NCI-H1105 (cell line): ENCODE data around the gene PCP2.
A peak's percentile ranks its signal among the peaks of the same experiment; 100 is the strongest.
"Not testable (repeated sequence)": the region's sequence is repeated elsewhere in the genome, so short reads cannot be mapped to it uniquely, and the experiment has no call there.

Experiments used
- DNase-seq: peaks from one replicate; lab custom pipeline; 2025; lab: John Stamatoyannopoulos, UW

The PCP2 gene

DNA sequence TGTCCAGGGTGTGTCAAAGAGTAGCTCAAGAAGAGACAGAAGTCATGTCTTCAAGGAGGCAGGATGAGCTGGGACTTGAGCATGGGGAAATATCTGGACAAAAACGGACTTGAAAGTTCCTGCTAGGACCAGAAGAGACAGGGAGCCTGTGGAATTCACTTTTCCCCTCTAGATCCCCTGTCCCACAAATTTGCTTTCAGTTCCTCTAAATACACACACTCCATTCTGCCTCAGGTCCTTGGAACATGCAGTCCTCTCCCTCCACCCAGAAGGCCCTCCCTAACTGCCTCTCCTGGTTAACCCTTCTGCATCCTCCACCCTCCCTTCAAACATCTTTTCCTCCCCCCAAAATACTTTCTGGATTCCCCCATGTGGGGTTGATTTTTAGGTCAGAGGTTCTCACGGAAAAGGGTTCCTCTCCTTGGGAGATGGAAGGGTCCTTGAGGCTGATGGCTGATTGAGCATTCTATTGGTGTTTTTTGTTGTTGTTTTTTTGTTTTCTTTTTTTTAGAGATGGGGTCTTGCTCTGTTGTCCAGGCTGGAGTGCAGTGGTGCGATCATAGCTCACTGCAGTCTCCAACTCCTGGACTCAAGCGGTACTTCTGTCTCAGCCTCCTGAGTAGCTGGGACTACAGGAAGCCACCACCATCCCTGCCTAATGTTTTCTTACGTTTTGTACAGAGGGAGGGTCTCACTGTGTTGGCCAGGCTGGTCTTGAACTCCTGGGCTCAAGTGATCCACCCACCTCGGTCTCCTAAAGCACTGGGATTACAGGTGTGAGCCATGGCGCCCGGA is 28.4 kb upstream of the PCP2 start:
- DNase-seq, result no peak

DNA sequence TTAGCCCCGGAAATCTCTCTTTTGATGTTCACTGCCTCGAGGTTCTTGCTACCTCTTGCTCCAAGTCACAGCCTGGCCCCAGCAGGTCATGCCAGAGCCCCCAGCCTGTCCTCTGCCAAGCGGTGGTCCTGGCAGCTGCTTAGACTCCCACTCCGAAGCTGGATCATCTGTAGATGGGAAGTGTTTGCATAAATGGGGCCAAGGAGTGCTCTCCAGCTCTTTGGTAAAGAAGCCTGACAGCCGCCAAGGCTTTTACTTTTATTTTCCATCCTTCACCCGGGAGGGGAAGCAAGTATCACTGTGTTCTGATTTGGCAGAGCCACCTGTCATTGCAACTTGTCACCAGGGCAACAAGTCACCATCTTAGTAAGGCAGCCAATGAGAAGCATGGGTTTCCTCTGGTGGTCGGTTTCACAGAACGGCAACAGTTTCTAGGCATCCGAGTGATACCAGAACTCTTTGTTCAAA is 24.7 kb upstream of the PCP2 start:
- no peak for DNase-seq

DNA sequence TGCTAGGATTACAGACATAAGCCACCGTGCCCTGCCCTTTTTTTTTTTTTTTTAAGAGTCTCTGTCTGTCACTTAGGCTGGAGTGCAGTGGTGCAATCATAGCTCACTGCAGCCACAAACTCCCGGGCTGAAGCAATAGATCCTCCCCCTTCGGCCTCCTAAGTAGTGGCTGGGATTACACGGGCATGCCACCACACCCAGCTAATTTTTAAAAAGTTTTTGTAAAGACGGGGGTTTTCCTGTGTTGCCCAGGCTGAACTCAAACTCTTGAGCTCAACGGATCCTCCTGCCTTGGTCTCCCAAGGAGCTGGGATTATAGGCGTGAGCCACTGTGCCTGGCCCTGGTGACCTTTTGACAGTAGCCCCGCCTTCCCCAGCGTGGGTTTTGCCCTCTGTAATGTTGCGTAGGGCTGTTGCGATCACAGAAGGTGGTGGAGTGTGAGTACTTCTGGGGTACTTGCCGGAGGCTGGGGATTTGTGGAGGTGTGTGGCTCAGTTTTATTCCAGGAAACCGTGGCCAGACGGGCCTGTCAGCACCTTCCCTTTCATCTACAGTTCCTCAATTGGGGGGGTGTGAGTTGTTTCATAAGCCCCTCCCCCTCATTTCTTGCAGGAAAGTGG is 23.7 kb upstream of the PCP2 start:
- DNase-seq, result no peak

DNA sequence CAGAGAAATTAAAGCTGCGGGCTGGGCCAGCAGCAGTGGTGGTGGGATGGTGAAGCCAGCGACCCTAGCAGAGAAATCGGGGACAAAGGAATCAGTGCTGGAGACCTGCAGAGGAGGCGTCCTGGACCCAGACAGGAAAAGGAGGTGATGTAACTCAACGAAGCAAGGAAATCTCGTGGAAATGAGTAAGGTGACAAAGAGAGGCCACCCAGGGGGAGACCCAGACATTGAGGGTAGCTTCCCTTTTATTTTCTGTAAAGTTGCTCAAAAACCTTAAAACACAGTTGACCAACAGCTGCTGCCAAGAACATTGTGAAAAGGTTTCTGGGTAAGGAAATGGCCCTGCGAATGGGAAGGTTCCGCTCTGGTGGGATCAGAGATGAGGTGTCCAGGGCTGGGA is 22.1 kb upstream of the PCP2 start:
- DNase-seq, result no peak

DNA sequence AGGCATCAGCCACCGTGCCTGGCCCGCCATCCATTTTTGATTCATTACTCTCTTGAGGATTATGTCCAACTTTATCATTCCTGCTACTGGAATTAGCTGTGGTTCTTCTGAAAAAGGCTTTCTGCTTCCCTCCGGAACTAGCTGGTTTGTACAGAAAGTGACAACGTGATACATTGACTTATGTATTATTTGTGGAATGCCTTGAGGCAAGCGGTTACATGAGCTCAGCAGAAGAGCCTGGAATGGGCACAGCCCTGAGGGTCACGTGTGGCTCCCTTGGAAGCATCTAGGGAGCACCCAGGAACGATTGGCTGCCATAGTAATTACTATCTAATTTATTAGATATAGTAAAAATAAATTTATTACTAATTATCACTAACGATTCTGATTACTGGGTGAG is 20.9 kb upstream of the PCP2 start:
- DNase-seq, result no peak

DNA sequence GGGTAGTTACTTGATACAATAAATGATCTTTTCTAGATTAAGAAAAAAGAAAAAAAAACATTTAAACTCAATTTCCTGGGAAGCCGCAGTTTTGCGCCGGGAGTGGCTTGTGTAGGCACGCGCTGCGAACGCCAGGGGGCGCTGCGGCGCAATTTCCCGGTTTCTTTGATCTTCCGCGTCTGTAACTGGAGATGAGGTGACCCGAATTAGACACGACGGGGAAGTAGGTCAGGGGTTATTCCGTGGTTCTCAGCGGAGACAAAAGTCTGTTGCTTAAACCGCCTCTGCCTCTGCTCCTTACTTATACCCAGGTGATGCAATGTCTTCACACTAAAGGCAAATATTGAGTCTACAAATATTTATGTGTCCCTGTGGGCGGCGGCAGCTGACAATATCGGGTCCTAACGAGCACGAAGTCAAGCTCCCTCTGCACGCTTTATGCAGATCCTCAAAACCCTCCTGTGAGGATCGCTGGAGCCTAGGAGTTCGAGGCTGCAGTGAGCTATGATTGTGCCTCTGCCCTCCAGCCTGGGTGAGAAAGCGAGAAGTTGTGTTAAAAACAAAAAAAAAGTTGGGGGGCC is 18.6 kb upstream of the PCP2 start:
- DNase-seq, result peak; percentile 67

DNA sequence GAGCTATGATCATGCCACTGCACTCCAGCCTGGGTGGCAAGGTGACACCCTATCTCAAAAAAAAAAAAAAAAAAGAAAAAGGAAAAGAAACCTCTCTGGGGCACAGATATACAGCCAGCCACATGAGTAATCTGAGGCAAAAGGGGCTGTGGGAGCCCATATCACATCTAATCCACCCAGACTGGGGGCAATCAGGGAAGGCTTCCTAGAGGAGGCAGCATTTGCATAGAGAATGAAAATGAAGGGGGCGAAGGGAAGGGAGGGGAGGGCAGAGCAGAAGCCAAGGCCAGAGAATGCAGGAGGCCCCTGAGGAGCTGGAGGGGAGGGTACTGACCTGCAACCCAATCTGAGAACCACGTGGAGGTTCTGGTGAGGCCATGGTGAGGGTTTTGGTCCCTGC is 16.6 kb upstream of the PCP2 start:
- DNase-seq, result no peak

DNA sequence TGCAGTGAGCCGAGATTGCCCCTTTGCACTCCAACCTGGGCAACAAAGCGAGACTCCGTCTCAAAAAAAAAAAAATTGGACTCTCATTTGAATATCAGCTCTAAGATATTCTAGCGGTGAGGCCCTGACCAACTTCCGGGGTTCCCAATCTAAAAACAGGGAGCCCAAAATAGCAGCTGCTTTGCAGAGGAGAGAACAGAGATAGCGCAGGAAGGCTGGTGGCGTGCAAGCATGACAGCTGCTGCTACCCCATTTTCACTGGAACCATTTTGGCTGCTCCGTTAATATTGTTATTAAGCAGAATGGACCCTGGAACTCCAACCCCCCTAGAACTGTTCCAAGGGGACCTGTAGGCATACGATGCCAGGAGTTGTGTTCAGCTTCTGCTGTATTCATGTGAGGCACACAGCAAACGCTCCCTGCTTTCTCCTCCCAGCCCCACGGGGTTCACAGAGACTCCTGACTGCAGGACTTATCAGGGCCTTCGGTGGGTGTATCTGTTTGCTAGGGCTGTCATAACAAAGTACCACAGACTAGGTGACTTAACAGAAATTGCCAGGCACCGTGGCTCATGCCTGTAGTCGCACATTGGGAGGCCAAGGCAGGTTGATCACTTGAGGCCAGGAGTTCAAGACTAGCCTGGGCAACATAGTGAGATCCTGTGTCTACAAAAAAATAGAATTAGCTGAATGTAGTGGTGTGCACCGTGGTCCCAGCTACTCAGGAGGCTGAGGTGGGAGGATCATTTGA is 14.9 kb upstream of the PCP2 start:
- no peak for DNase-seq

DNA sequence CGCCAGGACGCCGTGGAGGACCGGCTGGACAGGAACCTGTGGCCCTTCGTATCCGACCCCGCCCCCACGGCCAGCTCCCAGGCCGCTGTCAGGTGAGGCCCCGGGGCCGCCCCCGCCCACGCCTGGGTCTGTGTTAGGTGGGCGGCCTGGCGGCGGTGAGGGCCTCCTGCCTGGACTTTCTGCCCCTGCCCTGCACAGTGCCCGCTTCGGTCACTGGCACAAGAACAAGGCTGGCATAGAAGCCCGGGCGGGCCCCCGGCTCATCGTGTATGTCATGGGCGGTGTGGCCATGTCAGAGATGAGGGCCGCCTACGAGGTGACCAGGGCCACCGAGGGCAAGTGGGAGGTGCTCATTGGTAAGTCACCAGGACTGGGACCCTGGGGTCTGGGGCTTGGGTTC is 13.6 kb upstream of the PCP2 start:
- DNase-seq, result no peak

DNA sequence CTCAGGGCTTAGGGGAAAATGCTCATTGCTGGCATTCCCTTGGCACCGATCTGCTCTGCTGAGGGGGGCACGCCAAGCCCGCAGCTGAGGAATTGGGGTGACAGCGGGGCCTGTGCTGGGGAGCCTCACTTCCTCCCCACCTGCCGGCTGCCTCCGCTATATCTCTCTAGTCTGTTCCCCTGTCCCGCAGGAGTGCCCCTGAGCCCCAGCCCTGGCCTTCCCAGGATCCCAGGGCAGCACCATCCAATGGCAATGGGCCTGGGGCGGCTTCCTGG is 12.8 kb upstream of the PCP2 start:
- DNase-seq, result no peak

DNA sequence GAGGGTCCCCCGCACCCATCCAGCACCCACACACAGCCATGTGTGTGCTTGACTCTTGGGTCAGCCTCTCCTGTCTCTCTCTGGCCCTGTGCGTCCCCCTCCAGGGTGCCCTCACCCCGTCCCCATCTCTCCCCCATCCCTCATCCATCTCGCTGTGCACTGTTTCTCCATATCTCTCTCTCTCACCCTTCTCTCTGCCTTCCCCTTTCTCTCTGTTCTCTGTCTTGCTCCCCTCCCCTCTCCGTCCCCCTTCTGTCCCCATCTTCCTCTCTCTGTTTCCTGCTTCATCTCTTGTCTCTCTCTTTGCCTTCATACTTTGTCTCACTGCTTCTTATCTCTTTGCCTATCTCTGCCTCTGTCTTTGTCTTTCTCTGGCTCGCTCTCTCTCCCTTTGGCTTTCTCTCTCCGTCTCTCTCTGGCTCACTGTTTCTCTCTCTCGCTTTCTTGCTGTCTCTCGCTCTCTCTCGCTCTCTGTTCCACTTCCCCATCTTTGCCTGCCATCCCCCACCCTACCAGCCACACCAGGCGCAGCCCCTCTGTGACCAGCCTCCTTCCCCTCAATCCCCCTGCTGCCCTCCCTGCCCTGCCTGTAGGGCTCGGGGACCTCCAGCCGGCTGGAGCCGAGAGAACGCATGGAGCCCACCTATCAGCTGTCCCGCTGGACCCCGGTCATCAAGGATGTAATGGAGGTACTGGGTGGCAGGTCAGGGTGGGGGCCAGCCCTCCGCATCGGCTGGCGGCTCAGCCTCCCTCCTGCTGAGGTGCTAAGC is 12.3 kb upstream of the PCP2 start:
- DNase-seq, result no peak

DNA sequence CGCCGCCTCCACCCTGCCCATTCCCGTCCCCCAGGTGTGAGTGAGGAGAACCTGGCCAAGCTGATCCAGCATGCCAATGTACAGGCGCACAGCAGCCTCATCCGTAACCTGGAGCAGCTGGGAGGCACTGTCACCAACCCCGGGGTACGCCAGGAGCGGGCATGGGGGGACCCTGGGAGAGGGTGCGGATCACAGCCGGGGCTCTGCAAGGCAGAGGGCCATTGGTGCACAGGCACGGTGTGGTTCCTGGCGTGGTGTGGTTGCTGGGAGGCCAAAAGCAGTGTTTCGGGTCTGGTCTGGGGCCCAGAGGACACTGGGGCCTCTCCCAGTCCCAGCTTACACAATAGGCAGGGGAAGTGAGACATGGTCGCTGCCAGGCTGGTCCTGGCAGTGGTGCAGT is 11.6 kb upstream of the PCP2 start:
- no peak for DNase-seq

DNA sequence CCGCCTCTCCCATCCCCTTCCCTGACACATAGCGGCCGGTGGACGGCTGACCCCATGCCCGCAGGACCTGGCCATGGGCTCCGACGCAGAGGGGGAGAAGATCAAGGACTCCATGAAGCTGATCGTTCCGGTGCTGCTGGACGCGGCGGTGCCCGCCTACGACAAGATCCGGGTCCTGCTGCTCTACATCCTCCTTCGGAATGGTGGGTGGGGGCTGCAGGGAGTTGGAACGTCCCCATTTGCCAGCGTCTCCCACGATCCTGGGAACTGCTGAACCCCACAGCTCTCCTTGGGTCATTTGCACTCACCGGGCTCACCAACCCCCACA is 11.0 kb upstream of the PCP2 start:
- no peak for DNase-seq

DNA sequence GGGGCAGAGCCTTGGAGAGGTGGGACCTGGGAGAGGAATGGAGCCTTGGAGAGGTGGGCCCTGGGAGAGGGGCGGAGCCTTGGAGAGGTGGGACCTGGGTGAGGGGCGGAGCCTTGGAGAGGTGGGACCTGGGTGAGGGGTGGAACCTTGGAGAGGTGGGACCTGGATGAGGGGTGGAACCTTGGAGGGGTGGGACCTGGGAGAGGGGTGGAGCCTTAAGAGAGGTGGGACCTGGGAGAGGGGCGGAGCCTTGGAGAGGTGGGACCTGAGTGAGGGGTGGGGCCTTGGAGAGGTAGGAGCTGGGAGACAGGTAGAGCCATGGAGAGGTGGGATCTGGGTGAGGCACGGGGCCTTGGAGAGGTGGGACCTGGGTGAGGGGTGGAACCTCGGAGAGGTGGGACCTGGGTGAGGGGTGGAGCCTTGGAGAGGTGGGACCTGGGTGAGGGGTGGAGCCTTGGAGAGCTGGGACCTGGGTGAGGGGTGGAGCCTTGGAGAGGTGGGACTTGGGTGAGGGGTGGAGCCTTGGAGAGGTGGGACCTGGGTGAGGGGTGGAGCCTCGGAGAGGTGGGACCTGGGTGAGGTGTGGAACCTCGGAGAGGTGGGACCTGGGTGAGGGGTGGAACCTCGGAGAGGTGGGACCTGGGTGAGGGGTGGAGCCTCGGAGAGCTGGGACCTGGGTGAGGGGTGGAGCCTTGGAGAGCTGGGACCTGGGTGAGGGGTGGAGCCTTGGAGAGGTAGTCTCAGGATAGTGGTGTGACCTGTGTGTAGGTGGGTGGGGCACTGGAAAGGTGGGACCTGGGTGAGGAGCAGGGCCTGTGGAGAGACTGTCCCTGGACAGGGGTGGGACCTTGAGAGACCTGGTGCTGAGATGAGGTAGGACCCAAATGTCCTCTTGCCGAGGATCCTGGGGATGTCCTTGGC is 10.4 kb upstream of the PCP2 start:
- not testable (repeated sequence) for DNase-seq

DNA sequence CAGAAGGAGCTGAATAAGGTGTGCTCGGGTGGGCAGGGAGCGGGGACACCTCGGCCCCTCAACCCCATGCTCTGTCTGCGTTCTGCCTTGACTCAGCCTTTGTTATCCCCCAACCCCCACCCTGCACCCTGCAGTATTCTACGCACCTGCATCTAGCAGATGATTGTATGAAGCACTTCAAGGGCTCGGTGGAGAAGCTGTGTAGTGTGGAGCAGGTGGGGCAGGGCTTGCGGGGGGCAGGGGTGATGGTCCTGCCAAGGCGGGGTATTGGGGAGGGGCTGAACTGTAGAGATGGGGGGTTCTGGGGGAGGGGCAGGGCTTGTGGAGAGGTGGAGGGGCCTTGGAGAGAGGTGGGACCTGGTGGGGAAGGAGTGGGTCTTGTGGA is 9.5 kb upstream of the PCP2 start:
- no peak for DNase-seq

DNA sequence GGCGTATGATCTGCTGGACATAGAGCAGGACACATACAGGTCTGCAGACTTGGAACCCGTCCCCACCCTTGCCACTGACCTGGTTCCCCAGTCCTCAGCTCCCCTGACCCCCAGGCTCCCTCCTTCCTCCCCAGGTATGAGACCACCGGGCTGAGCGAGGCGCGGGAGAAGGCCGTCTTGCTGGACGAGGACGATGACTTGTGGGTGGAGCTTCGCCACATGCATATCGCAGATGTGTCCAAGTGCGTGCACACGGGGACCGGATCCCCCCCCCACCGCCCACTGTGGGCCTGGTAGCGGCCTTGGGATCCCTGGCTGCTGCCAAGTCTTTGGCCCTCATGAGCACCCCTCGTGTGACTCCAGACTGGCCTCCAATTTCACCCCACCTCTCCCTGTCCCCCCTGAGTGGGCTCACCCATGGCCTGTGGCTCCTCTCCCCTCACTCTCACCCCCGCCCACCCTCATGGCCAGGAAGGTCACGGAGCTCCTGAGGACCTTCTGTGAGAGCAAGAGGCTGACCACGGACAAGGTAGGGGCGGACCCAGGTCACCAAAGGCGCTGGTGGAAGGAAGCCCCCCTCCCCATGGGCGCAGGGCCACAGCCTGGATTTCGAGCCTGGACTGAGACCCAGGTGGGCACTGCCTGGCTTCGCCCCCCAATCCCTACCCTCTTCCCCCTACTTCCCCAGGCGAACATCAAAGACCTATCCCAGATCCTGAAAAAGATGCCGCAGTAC is 8.9 kb upstream of the PCP2 start:
- DNase-seq, result no peak

DNA sequence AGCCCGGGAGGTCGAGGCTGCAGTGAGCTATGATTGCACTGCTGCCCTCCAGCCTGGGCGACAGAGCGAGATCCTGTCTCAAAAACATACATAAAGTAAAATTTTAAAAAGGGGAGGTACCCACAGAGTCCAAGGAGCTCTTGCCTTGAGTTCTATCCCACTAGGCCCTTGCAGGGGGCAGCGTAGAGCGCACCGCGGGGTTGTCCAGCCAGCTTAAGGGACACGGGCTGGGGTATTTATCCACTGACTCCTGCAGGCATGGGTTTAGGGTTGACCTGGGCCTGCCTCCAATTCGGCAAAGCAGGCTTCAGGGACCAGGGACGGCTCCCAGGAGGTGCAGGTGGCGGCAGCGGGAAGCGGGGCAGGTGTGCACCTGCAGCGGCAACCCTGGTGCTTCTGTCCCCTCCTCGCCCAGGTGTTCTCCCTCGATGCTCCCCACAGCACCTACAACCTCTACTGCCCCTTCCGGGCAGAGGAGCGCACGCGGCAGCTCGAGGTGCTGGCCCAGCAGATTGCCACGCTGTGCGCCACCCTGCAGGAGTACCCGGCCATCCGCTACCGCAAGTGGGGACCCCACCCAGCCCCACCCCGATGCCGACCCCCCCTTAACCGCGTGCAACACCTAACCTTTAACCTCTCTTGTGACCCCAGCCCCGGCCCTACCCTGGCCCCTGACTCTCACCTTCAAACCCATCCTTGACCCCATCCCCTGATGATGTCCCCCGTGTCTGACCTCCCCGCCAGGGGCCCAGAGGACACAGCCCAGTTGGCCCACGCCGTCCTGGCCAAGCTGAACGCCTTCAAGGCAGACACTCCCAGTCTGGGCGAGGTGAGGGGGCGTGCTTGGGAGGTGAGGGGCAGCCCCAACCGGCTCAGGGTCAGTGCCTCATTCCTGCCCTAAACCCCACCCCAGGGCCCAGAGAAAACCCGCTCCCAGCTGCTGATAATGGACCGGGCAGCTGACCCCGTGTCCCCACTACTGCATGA is 8.1 kb upstream of the PCP2 start:
- no peak for DNase-seq

DNA sequence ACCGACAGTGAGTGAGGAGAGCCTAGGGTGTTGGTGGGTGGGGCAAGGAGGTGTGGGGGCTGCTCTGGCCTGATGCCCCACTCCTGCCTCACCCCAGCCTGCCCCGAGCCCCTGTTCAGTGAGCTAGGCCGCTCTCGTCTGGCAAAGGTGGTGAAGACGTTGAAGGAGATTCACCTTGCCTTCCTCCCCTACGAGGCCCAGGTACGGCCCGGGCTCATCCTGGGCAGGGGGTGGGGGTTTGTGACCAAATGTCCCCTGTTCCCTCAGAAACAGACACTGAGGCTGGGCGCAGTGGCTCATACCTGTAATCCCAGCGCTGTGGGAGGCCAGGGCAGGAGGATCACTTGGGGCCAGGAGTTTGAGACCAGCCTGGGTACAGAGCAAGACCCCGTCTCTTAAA is 7.3 kb upstream of the PCP2 start:
- no peak for DNase-seq

DNA sequence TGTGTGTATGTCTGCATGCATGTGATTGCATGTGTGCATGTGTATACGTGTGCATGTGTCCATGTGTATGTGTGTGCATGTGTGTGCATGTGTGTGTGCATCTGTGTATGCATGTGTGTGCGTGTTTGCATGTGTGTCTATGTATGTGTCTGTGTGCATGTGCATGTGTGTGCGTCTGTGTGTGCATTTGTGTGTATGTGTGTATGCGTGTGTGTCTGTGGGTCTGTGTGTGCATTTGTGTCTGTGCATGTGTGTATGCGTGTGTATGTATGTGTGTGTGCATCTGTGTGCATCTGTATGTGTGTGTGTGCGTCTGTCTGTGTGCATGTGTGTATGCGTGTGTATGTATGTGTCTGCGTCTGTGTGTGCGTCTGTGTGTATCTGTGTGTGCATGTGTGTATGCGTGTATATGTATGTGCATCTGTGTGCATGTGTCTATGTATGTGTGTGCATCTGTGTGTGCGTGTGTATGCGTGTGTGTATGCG is 6.4 kb upstream of the PCP2 start:
- no peak for DNase-seq
